HG03354 (cell line): Measurements from ENCODE around the gene ANKRD50.

ENCODE experiments used
- ATAC-seq: cut with Tn5 transposase; IDR thresholded peaks from one replicate; pipeline ENCODE4 v1.9.1; 2021; ENCODE audit warnings: mild to moderate bottlenecking; ENCODE audit not compliant: unreplicated experiment, poor library complexity, severe bottlenecking

The ANKRD50 gene

GRCh38 chr4:124710015-124710741 is 2.4 kb downstream of the ANKRD50 start:
- no peak for ATAC-seq

- no peak for ATAC-seq
Measured at GRCh38 chr4:124708517-124709300, 3.8 kb downstream of the ANKRD50 start.

DNA sequence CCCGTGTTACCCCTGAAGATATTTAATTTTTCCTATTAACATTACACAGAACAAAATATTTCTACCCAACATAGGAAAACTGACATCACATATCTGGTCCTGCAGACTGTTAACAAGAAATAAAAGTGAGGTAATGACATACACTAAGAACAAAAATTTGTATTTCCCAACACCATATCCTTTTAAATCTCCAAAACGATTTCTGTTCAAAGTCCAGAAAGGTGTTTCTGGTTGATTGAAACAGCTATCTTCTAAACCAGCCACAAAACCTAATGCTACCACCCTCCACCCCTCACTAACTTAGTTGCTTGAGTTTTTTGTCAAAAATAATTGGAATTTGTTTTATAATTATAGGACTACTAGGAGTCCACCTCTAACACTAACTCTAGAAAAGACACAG is 7.1 kb downstream of the ANKRD50 start:
- ATAC-seq, result no peak

DNA sequence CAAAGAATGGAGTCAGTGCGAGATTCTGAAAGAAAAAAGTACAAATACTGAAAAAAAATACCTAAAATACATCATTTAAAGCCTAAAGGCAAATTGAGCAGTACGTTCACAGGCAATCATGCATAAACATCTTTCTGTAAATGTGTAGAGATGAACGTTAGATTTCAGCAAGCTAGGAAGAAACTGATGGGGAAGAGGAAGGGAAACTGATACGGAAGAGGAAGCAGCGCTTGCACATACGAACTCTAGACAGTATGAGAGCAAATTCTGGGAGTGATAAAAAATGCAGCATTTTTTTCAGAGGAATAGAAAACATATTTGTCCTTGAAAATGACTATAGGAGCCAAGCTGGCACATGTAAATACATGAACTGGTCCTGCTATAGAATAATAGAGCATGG is 9.4 kb downstream of the ANKRD50 start:
- ATAC-seq, result peak; percentile 67

GRCh38 chr4:124697441-124697840 is 15.1 kb downstream of the ANKRD50 start:
- no peak for ATAC-seq

GRCh38 chr4:124696182-124696581 is 16.4 kb downstream of the ANKRD50 start:
- no peak for ATAC-seq

- ATAC-seq, result no peak
Measured at GRCh38 chr4:124694946-124695598, 17.5 kb downstream of the ANKRD50 start.

DNA sequence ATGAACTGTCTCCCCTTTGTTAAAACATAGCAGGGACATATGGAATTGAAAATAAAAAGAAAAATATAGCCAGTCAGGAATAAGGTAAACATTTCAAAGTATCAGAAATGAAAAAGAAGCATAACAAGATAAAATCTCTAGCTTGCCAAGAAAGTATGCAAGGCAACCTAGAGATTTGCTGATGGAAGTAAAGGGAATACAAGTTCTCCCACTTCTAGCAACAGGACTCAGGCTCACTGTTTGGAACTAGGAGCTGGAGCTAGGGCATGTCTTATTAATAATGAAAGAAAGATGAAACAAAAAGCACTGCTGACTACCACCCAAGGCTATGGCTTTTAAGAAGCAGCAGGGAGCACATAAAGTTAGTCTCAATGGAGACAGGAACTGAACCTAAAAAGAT is 18.2 kb downstream of the ANKRD50 start:
- no peak for ATAC-seq

DNA sequence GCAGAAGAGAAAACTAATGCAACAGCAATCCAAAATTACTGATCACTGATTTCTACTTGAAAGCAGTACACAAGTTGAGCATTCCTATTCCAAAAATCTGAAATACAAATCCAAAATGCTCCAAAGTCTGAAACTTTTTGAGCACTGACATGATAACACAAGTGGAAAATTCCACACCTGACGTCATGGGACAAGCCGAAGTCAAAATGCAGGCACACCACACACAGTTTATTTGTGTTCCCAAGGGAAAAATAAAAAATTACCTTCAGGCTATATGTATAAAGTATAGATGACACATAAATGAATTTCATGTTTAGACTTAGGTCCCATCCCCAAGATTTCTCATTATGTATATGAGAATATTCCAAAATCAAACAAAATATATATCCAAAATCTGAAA is 20.7 kb downstream of the ANKRD50 start:
- no peak for ATAC-seq

DNA sequence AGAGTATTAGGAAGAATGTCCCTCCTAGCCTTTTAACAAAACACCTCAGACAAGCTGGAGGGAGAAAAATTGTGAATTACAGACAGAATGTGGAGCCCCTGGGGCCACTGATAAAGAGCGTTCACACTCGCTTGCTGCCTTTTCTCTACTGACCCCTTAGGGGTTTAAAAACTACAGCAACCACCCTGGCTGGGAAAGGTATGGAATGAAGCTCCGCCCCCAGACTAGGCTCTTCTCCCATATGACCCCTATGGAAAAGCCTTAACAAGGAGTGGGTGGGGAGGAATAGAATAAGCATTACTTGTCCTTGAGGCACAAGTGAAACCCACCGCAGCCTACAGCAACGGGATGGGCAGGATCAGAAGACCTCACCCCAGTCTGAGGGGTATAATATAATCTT is 26.3 kb downstream of the ANKRD50 start:
- ATAC-seq, result no peak

GRCh38 chr4:124685851-124686250 is 26.7 kb downstream of the ANKRD50 start:
- ATAC-seq, result no peak

- ATAC-seq, result no peak
Measured at GRCh38 chr4:124684301-124684700, 28.2 kb downstream of the ANKRD50 start.

DNA sequence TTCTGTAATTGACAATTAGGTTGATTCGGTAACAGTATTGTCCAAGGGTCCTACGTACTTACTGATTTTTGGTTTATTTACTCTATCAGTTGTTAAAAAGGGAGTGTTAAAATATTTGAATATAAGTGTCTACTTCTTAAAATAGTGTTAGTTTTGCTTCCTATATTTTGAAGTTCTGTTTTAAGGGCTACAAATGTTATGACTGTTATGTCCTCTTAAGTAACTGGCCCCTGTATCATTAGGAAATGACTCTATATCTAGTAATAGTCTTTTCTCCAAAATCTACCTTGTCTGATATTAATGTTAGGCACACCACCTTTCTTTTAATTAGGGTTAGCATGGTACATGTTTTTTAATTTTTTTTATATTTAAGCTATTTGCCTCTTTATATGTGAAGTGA is 30.1 kb downstream of the ANKRD50 start:
- ATAC-seq, result no peak

DNA sequence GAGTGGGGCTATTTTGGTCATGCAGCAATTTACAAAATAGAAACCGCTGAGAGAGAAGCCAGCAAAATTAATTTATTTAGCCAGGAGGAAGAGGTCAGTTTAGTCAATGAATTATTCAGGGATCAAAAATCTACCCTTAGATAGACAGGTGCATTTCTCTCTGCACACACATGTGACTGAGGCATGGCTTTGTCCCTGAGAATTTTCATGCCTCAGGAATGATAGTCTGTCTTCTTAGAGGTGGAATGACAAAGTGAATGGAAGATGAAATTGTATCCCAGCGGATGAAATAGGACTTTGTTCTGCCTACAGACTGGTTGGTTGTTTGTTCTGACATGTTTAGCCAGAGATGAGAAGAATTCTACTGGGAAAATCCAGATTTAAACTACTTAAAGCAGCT is 46.0 kb downstream of the ANKRD50 start:
- no peak for ATAC-seq

DNA sequence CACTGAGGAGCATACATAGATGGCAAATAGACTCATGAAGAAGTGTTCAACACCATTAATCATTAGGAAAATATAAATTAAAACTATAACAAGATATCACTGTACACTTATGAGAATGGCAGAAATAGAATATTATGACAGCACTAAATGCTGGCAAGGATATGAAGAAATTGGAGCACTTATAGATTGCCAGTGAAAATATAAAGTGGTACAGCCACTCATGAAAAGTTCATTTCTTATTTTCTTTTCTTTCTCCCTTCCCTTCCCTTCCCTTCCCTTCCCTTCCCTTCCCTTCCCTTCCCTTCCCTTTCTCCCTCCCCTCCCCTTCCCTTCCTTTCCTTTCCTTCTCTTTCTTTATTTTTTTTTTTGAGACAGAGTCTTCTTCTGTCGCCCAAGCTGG is 53.7 kb downstream of the ANKRD50 start:
- no peak for ATAC-seq

DNA sequence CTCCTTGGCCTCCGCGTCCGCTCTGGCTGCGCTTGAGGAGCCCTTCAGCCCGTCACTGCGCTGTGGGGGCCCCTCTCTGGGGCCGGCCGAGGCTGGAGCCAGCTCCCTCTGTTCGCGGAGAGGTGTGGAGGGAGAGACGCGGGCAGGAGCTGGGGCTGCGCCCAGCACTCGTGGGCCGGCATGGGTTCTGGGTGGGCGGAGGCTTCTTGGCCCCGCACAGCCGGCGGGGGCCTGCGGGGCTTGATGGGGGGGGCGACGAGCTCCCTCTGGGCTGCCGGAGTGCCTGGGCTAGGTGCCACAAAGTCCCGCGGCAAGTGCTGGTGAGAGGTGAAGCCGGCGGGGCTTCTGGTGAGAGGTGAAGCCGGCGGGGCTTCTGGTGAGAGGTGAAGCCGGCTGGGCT is 61.9 kb downstream of the ANKRD50 start:
- ATAC-seq, result no peak

DNA sequence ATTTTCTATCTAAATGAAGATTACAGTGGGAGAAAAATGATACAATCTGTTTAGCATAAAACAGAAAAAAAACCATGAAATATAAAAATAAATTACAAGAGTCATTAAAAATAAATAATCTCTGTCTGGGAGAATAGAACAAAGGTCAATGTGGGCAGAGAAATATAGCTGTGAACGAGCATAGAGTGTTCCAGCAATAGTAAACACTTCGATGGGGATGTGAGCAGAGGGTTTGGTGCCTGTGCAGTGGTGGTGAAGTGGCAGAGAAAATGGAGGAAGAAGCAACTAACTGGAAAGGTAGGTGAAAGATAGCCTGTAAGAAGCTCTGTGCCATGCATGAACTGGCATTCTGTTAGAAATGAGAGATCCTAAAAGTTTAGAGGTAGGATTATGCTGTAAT is 64.9 kb downstream of the ANKRD50 start:
- ATAC-seq, result no peak

DNA sequence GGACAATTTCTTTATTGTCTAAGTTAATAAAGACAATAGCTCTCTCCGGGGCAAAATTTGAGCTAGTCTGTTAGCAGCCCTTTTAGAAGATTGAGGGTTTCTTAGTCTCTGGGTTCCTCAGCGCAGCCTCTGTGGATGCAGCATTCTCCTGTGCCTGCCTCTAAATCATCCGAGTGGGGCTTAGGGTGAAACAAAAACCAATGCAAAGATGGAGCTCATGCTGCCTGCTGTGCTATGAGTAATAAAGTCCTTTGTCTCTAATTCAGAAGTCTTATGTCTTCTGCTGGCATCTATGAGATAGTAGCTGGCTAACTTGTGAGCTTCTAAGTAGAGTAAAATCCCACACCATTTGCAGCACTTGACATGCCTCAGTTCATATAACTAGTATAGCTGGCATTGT is 67.9 kb downstream of the ANKRD50 start:
- ATAC-seq, result no peak

- ATAC-seq, result no peak
Measured at GRCh38 chr4:124642846-124643245, 69.7 kb downstream of the ANKRD50 start.

DNA sequence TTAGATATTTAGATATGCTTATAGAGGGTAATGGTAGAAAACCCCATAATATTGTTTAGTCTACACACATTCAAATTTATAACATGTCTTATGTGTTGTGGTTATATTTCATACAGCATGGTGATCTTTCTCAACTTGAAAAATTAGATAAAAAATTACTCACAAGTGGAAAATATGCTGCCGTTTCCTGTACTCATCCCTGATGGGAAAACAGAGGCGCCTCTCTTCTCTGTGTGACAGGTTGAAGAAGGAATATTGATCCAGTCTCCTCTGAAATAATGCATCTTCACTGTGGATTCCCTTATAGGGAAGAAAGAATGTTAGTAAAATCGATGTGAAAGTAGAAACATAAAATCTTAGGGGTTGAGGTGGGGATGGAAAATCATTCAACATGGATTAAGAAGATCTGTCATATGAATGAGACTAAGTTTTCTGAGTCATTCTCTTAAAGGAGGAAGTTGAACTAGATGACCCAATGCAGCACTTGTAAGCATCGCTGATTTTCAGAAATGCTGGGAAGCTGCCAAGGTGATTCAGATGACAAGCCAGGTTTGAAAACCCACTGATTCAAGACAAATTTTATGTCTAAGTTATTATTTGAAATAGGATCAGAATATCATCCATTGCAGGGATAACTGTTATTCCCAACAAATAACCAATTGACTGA is 70.7 kb downstream of the ANKRD50 start:
- no peak for ATAC-seq
